Mesangial cell (primary cell): Measurements from ENCODE around the gene RNU11. TPM values are rescaled to one million over a fixed set of nuclear protein-coding genes. Genes with fewer than 3 reads are reported as not detected.

Source experiments
- total RNA-seq: library from RNA; depleted of rRNA; stranded (reverse); fragments of >200 nt; gene quantifications from 2 replicates; pipeline ENCODE4 v1.2.3, GENCODE V29; 2015

Gene RNU11
- total RNA-seq, result not detected in 2 replicates

GRCh38 chr1:28648474-28649198, at the start of gene RNU11:
TSS of gene RNU11 (plus strand) at chr1:28648600.

GRCh38 chr1:28642847-28643635, 5.4 kb upstream of the RNU11 start, which contains the start of gene TAF12:
TSS of gene TAF12 (minus strand) at chr1:28643067. CDS start at chr1:28622081, 20,986 bp downstream.

GRCh38 chr1:28668191-28668955, 20.0 kb downstream of the RNU11 start, which contains the start of gene GMEB1:
TSS of gene GMEB1 (plus strand) at chr1:28668784. CDS start at chr1:28683613, 14,829 bp downstream.

Other genes with a start within 250 kb of the RNU11 start
- 27.8 and 69.1 TPM in 2 replicates for gene RCC1, start 142.6 kb upstream of the RNU11 start, total RNA-seq
- 17.3 and 19.4 TPM in 2 replicates for gene TRNAU1AP, start 95.5 kb upstream of the RNU11 start, total RNA-seq
- 4.6 and 5.2 TPM in 2 replicates for gene RAB42, start 56.3 kb upstream of the RNU11 start, total RNA-seq
- gene TAF12, start 5.5 kb upstream of the RNU11 start, total RNA-seq, result 10.4 and 18.9 TPM in 2 replicates
- gene GMEB1, start 20.2 kb downstream of the RNU11 start, total RNA-seq, result 5.3 and 6.5 TPM in 2 replicates
- gene YTHDF2, start 88.3 kb downstream of the RNU11 start, total RNA-seq, result 61.4 and 72.0 TPM in 2 replicates
- under 0.01 TPM in 2 replicates for gene OPRD1, start 163.6 kb downstream of the RNU11 start, total RNA-seq